ENCODE measurements around the gene SEPTIN12.

SEPTIN12 gene

DNA sequence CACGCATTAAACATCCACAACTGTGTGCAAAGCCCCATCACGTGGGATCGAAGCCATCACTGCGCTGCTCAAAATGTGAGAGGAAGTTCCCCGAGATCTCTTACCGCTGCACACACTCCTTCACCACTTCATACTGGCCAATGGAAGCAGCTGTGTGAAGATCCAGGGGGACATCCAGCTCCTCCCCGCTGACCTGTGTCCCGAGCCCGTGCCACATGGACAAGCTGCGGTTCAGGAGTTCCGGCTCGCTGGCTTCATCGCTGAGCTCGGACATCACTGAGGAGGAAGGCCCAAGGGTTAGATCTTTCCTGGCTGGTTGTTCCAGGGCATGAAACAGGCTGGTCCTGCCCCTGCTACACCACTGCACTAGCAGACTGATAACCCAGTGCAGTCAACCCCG, 58.3 kb downstream of the SEPTIN12 start:
- DNase-seq (ENCODE audit: low read depth in 2 of 2), result no peak

DNA sequence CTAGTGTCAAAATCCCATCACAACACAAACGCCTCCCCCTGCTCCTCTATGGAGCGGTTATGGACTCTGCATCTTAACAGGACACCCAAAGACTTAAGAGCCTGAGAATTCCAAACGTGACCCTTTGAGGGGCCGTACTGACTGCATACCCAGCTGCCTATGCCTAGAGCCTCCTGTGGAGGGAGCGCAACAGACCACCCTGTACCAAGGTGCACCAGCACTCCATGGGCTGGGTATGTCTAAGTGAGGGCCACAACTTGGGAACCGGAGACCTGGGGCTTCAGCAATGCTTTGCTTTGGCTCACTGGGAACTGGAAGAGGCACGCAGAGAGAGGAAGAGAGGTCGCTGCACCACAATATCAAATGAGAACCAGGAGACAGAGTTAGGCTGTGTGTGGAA, 59.5 kb downstream of the SEPTIN12 start:
- DNase-seq (ENCODE audit: low read depth in 2 of 2), result no peak
